Ovary (tissue), 9 donors: ENCODE measurements around the gene NFKBIE. TPM values are rescaled to one million over a fixed set of nuclear protein-coding genes. Genes with fewer than 3 reads are reported as not detected.
"Not testable (repeated sequence)": the region's sequence is repeated elsewhere in the genome, so short reads cannot be mapped to it uniquely, and the experiment has no call there.

Source experiments
- DNase-seq, 5 donors: peaks; one replicate each; pipeline ENCODE4 v3.0.0-alpha.2; 2019 to 2020
- H3K27ac ChIP-seq, 2 donors: fragments of 200-600 bp; one replicate each; pipeline versions ENCODE4 v1.5.1 to v1.8.0; 2019 to 2022
- H3K27me3 ChIP-seq: fragments of 200-600 bp; one replicate; pipeline ENCODE4 v1.8.0; 2022
- H3K36me3 ChIP-seq: fragments of 200-600 bp; sonication (generic); one replicate; pipeline ENCODE4 v1.5.1; 2019
- H3K4me1 ChIP-seq: one replicate; pipeline ENCODE4 v1.8.1; 2013; ENCODE audit warnings: mild to moderate bottlenecking, moderate library complexity; ENCODE audit not compliant: insufficient read depth
- H3K4me3 ChIP-seq: fragments of 200-600 bp; sonication (generic); one replicate; pipeline ENCODE4 v1.5.1; 2017
- H3K9me3 ChIP-seq, 2 donors: fragments of 200-600 bp in 1 of 2; sonication (generic) in 1 of 2; one replicate each; pipeline versions ENCODE4 v1.5.1 to v1.8.1; 2013 to 2019; ENCODE audit warnings: mild to moderate bottlenecking in 1 of 2, moderate library complexity in 1 of 2
- CTCF ChIP-seq, 3 donors: fragments of 450-650 bp in 2 of 3; fragments of 200-600 bp in 1 of 3; IDR thresholded peaks; one replicate each; pipeline versions ENCODE4 v1.5.1 to v1.8.0; 2016 to 2022; ENCODE audit warnings: antibody characterized with exemption in 3 of 3, mild to moderate bottlenecking in 1 of 3
- EP300 ChIP-seq: sonication (generic); formaldehyde crosslinking; IDR thresholded peaks from one replicate; pipeline ENCODE4 v1.6.1; 2017; ENCODE audit warnings: antibody characterized with exemption
- POLR2A ChIP-seq: fragments of 450-650 bp; IDR thresholded peaks from one replicate; pipeline ENCODE4 v1.6.1; 2017; ENCODE audit warnings: antibody characterized with exemption, mild to moderate bottlenecking, moderate library complexity
- WGBS, 3 donors: extraction: QIAGEN DNeasy Blood & Tissue Kit in 1 of 3; methylation state at CpG; one replicate each; pipeline versions ENCODE4 v1.1.5 to v1.1.7; 2013 to 2017; 5-methylcytosine and 5-hydroxymethylcytosine counted together
- intact Hi-C, 4 donors: fragments of 100-400 bp; cut with DNase I; formaldehyde crosslinking; loops; one replicate each; pipeline versions ENCODE4 v1.11.0 to v1.15.1; 2022 to 2023
- polyA plus RNA-seq, 2 donors: library from polyadenylated mRNA; stranded (reverse); fragments of 200-250 nt in 1 of 2; fragments of 350-450 nt in 1 of 2; fragmentation: Illumina TruSeq in 1 of 2; extraction: RNeasy Lipid Tissue Mini Kit (QIAGEN cat#74804) in 1 of 2; gene quantifications; one replicate each; pipeline ENCODE4 v1.2.3, GENCODE V29; 2013 to 2014
- total RNA-seq, 7 donors: library from RNA; depleted of rRNA in 2 of 7; stranded (reverse); fragments of >200 nt in 2 of 7; fragmentation: NEBNext Ultra II Directional in 3 of 7; extraction: Animal tissue kit (Norgen Biotek cat#: 25700) in 3 of 7; gene quantifications; one replicate each; pipeline versions ENCODE4 v1.1.0 to v1.2.4, GENCODE V29; 2016 to 2023
- donor health status: DM: no; HTN: no; CAD: no; lungs with moderate emphysema.
- donor health status: DM: no; HTN: no; CAD: no.
- donor health status: Bipolar disorder and iron deficiency.
- donor health status: DM: yes; HTN: yes; CAD: no.
- donor health status: DM: no; HTN: no; CAD: no.
- donor health status: DM: yes; HTN: yes; CAD: no.

The NFKBIE gene
- total and polyA plus RNA-seq, 9 donors = 2.7 to 93.6 (median 4.9) TPM

- Histone ChIP-seq H3K27me3 (no peaks in the 10 kb centered on the region), H3K27ac (peak overlapping the region; percentile 37 to 48), H3K4me1 (peaks cover 10% of the 10 kb centered on the region), H3K4me3 (no peak overlapping the region), H3K9me3 (no peaks in the 10 kb centered on the region), H3K36me3 (no peaks in the 10 kb centered on the region)
- WGBS, 3 donors = 4 to 10% (median 7%) methylated on average over 5 of the region's 5 CpGs
- TF ChIP-seq CTCF (IDR thresholded peaks at IDR 0.05) (peak; percentile 69 to 74 (median 71)), EP300 (no peak), POLR2A (no peak)
- peak; percentile 74 to 87 (median 84) for DNase-seq
- intact Hi-C loops = loop anchor here (5.0 kb wide), 2 partner anchors 62 to 132 kb away; no protein-coding TSS in a partner anchor
These were observed 31.0 kb downstream of the NFKBIE start for GRCh38 chr6:44234101-44235025.

GRCh38 chr6:44233567-44234100 lies 31.7 kb downstream of the NFKBIE start:
- TF ChIP-seq EP300 = no peak
- no peak for TF ChIP-seq CTCF (IDR thresholded peaks at IDR 0.05)
- TF ChIP-seq POLR2A = no peak
- peak in 2 of 5 donors; percentile 24 to 29 for DNase-seq
- Histone ChIP-seq H3K36me3 (no peaks in the 10 kb centered on the region), H3K27ac (peak overlapping the region; percentile 37 to 48), H3K4me3 (no peak overlapping the region), H3K27me3 (no peaks in the 10 kb centered on the region), H3K9me3 (no peaks in the 10 kb centered on the region), H3K4me1 (peaks cover 10% of the 10 kb centered on the region)
- 63 to 74% (median 65%) methylated on average over 14 of the region's 14 CpGs for WGBS, 3 donors
- intact Hi-C loops = loop anchor here in 1 of 4 donors (5.0 kb wide), 1 partner anchor 61 kb away; no protein-coding TSS in a partner anchor

DNA sequence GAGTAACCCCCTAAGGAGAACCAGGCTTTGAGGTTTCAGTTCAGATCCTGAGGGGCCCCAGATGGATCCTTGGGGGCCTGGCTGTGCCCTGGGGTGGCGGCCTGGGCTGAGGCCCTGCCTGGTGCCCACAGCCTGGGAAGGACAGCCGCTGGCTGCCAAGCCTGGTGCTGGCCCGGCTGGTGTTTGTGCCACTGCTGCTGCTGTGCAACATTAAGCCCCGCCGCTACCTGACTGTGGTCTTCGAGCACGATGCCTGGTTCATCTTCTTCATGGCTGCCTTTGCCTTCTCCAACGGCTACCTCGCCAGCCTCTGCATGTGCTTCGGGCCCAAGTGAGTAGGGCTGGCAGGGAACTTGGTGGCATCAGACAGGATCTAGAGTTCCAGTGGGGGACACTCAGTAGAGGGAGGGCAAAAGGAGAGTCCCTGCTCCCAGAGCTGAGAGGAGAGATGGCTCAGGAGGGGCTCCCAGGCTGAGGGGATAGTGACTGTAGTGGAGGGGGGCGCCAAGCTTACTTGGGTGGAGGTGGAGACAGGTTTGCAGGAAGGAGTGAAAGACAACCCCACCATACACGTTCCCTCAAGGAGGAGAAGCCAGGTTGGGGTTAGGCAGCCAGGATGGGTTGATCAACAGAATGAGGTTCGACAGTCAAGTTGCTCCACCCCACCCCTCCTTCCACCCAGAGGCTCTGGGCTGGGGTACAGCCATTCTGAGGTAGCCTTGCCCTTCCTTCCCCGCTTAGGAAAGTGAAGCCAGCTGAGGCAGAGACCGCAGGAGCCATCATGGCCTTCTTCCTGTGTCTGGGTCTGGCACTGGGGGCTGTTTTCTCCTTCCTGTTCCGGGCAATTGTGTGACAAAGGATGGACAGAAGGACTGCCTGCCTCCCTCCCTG lies 32.4 kb downstream of the NFKBIE start:
- WGBS, 3 donors = 87 to 92% (median 87%) methylated on average over 16 of the region's 16 CpGs
- Histone ChIP-seq H3K27me3 (no peaks in the 10 kb centered on the region), H3K9me3 (no peaks in the 10 kb centered on the region), H3K36me3 (no peaks in the 10 kb centered on the region), H3K4me3 (no peak overlapping the region), H3K4me1 (peaks cover 11% of the 10 kb centered on the region), H3K27ac (peak overlapping the region; percentile 37 to 48)
- DNase-seq = peak in 2 of 5 donors; percentile 11 to 19
- TF ChIP-seq CTCF (IDR thresholded peaks at IDR 0.05) = no peak
- no peak for TF ChIP-seq EP300
- no peak for TF ChIP-seq POLR2A
- intact Hi-C loops = loop anchor here in 1 of 4 donors (5.0 kb wide), 1 partner anchor 61 kb away; no protein-coding TSS in a partner anchor

GRCh38 chr6:44231426-44231825 lies 33.9 kb downstream of the NFKBIE start:
- peaks cover 20% of the 10 kb centered on the region for H3K4me1 ChIP-seq
- H3K27me3 ChIP-seq, DNase-seq, H3K9me3 ChIP-seq, H3K4me3 ChIP-seq, H3K36me3 ChIP-seq, H3K27ac ChIP-seq: not testable (repeated sequence)
- intact Hi-C loops = loop anchor here in 1 of 4 donors (5.0 kb wide), 1 partner anchor 59 kb away; no protein-coding TSS in a partner anchor
- 53 to 83% (median 75%) methylated on average over 9 of the region's 9 CpGs for WGBS, 3 donors
